Mucosa of rectum (tissue), 2 donors: ENCODE measurements around the gene NELFCD.

Experiments
- H3K27ac ChIP-seq, 2 donors: one replicate each; pipeline ENCODE4 v1.7.0; 2013; ENCODE audit warnings: inconsistent platforms in 2 of 2, low read depth in 2 of 2, low read length in 2 of 2
- H3K27me3 ChIP-seq, 2 donors: one replicate each; pipeline ENCODE4 v1.7.0; 2013; ENCODE audit warnings: low read length in 2 of 2; ENCODE audit not compliant: control insufficient read depth in 2 of 2, insufficient read depth in 2 of 2
- H3K36me3 ChIP-seq, 2 donors: one replicate each; pipeline ENCODE4 v1.7.0; 2013; ENCODE audit warnings: low read length in 2 of 2; ENCODE audit not compliant: control insufficient read depth in 2 of 2, insufficient read depth in 2 of 2
- H3K4me1 ChIP-seq, 2 donors: one replicate each; pipeline ENCODE4 v1.7.0; 2013; ENCODE audit warnings: low read length in 2 of 2, mild to moderate bottlenecking in 1 of 2; ENCODE audit not compliant: control insufficient read depth in 2 of 2, insufficient read depth in 2 of 2
- H3K4me3 ChIP-seq, 2 donors: one replicate each; pipeline ENCODE4 v1.7.0; 2013; ENCODE audit warnings: low read length in 2 of 2
- H3K9ac ChIP-seq, 2 donors: one replicate each; pipeline ENCODE4 v1.7.0; 2013; ENCODE audit warnings: low read length in 2 of 2, low read depth in 1 of 2, mild to moderate bottlenecking in 1 of 2
- H3K9me3 ChIP-seq, 2 donors: one replicate each; pipeline ENCODE4 v1.7.0; 2013; ENCODE audit warnings: low read length in 2 of 2; ENCODE audit not compliant: control insufficient read depth in 2 of 2
- donor health status: healthy.
- donor health status: Normal muscosa, but diverticular disease.

Gene NELFCD

GRCh38 chr20:59015411-59015810 lies 34.4 kb downstream of the NELFCD start:
- no peaks in the 10 kb centered on the region for H3K9me3 ChIP-seq
- H3K4me3 ChIP-seq = no peak overlapping the region
- H3K27ac ChIP-seq = no peak overlapping the region
- H3K36me3 ChIP-seq = no peaks in the 10 kb centered on the region
- H3K4me1 ChIP-seq = peaks cover 4 to 7% of the 10 kb centered on the region in 2 donors
- no peak overlapping the region for H3K9ac ChIP-seq
- no peaks in the 10 kb centered on the region for H3K27me3 ChIP-seq

- Histone ChIP-seq H3K36me3 (peaks cover 0 to 3% of the 10 kb centered on the region in 2 donors), H3K27ac (no peak overlapping the region), H3K4me3 (no peak overlapping the region), H3K27me3 (no peaks in the 10 kb centered on the region), H3K9me3 (no peaks in the 10 kb centered on the region), H3K4me1 (peaks cover 0 to 5% of the 10 kb centered on the region in 2 donors), H3K9ac (no peak overlapping the region)
These were observed 35.0 kb downstream of the NELFCD start for GRCh38 chr20:59015812-59016711.

- Histone ChIP-seq H3K36me3 (peaks cover 0 to 3% of the 10 kb centered on the region in 2 donors), H3K9me3 (no peaks in the 10 kb centered on the region), H3K4me1 (peaks cover 0 to 5% of the 10 kb centered on the region in 2 donors), H3K27me3 (no peaks in the 10 kb centered on the region), H3K27ac (no peak overlapping the region), H3K4me3 (no peak overlapping the region), H3K9ac (no peak overlapping the region)
These were observed 35.9 kb downstream of the NELFCD start for GRCh38 chr20:59016795-59017492.

- H3K27me3 ChIP-seq = no peaks in the 10 kb centered on the region
- no peak overlapping the region for H3K4me3 ChIP-seq
- H3K9ac ChIP-seq = no peak overlapping the region
- peaks cover 2 to 4% of the 10 kb centered on the region in 2 donors for H3K36me3 ChIP-seq
- H3K4me1 ChIP-seq = peaks cover 0 to 5% of the 10 kb centered on the region in 2 donors
- no peaks in the 10 kb centered on the region for H3K9me3 ChIP-seq
- H3K27ac ChIP-seq = no peak overlapping the region
These were observed 36.6 kb downstream of the NELFCD start for GRCh38 chr20:59017493-59018231.

GRCh38 chr20:59018817-59019216 lies 37.8 kb downstream of the NELFCD start:
- Histone ChIP-seq H3K9me3 (no peaks in the 10 kb centered on the region), H3K27ac (no peak overlapping the region), H3K4me3 (no peak overlapping the region), H3K4me1 (peaks cover 0 to 4% of the 10 kb centered on the region in 2 donors), H3K9ac (no peak overlapping the region), H3K27me3 (no peaks in the 10 kb centered on the region), H3K36me3 (peaks cover 7 to 13% of the 10 kb centered on the region in 2 donors)

- Histone ChIP-seq H3K27me3 (no peaks in the 10 kb centered on the region), H3K4me3 (no peak within 1 kb of the TSS), H3K4me1 (peaks cover 0 to under 1% of the 10 kb centered on the region in 2 donors), H3K27ac (no peak within 1 kb of the TSS), H3K9me3 (no peaks in the 10 kb centered on the region), H3K36me3 (peaks cover 11 to 17% of the 10 kb centered on the region in 2 donors), H3K9ac (no peak within 1 kb of the TSS)
These were observed 38.2 kb downstream of the NELFCD start, which contains the start of gene TUBB1 for GRCh38 chr20:59019217-59019616. TSS of gene TUBB1 (plus strand) at chr20:59019429. CDS start at chr20:59019523, 94 bp downstream.

GRCh38 chr20:59020938-59021551 lies 40.0 kb downstream of the NELFCD start:
- Histone ChIP-seq H3K4me3 (no peak overlapping the region), H3K36me3 (peaks cover 26 to 36% of the 10 kb centered on the region in 2 donors), H3K4me1 (no peaks in the 10 kb centered on the region), H3K27me3 (no peaks in the 10 kb centered on the region), H3K9ac (no peak overlapping the region), H3K27ac (no peak overlapping the region), H3K9me3 (no peaks in the 10 kb centered on the region)

GRCh38 chr20:59022754-59023153 lies 41.7 kb downstream of the NELFCD start:
- Histone ChIP-seq H3K9me3 (no peaks in the 10 kb centered on the region), H3K9ac (no peak overlapping the region), H3K4me3 (no peak overlapping the region), H3K36me3 (peaks cover 38 to 48% of the 10 kb centered on the region in 2 donors), H3K27me3 (no peaks in the 10 kb centered on the region), H3K4me1 (no peaks in the 10 kb centered on the region), H3K27ac (no peak overlapping the region)

GRCh38 chr20:59023616-59024015 lies 42.6 kb downstream of the NELFCD start:
- Histone ChIP-seq H3K9ac (no peak overlapping the region), H3K4me3 (no peak overlapping the region), H3K9me3 (no peaks in the 10 kb centered on the region), H3K4me1 (peaks cover 2 to 5% of the 10 kb centered on the region in 2 donors), H3K27me3 (no peaks in the 10 kb centered on the region), H3K36me3 (peaks cover 45 to 54% of the 10 kb centered on the region in 2 donors), H3K27ac (no peak overlapping the region)
